SU-DHL-6 (cell line): ENCODE measurements around the gene GPSM1.

Source experiments
- H2AFZ ChIP-seq: fragments of 200-600 bp; sonication (generic); 2 replicates; pipeline ENCODE4 v1.6.1; 2014; ENCODE audit warnings: low read depth, mild to moderate bottlenecking, moderate library complexity, mixed read lengths, antibody characterized with exemption, low read length; ENCODE audit not compliant: severe bottlenecking
- H3F3A ChIP-seq: fragments of 200-600 bp; shearing (Covaris generic); 2 replicates; pipeline ENCODE4 v1.6.0; 2016; ENCODE audit warnings: antibody characterized with exemption, mild to moderate bottlenecking; ENCODE audit not compliant: insufficient read depth
- H3K27ac ChIP-seq: fragments of 200-600 bp; sonication (generic); 2 replicates; pipeline ENCODE4 v1.5.1; 2016; ENCODE audit warnings: low read depth, mild to moderate bottlenecking, low read length, moderate library complexity, mixed read lengths
- H3K27me3 ChIP-seq: fragments of 200-600 bp; sonication (generic), shearing (Covaris generic); 2 replicates; pipeline ENCODE4 v1.6.0; 2014; ENCODE audit warnings: mild to moderate bottlenecking, low read length
- H3K36me3 ChIP-seq: fragments of 200-600 bp; sonication (generic); 2 replicates; pipeline ENCODE4 v1.6.1; 2014; ENCODE audit warnings: mild to moderate bottlenecking, low read length, mixed read lengths
- H3K4me2 ChIP-seq: fragments of 300-600, 200-600 bp; shearing (Covaris generic), sonication (generic); 2 replicates; pipeline ENCODE4 v1.6.0; 2014; ENCODE audit warnings: low read length, low read depth, mild to moderate bottlenecking; ENCODE audit not compliant: poor library complexity, severe bottlenecking
- H3K4me3 ChIP-seq: fragments of 200-600 bp; sonication (generic); 2 replicates; pipeline ENCODE4 v1.5.1; 2014; ENCODE audit warnings: antibody characterized with exemption, low read length, mild to moderate bottlenecking, mixed read lengths; ENCODE audit not compliant: insufficient read depth, poor library complexity, severe bottlenecking
- H3K79me2 ChIP-seq: fragments of 200-600 bp; sonication (generic); 2 replicates; pipeline ENCODE4 v1.6.1; 2014; ENCODE audit warnings: mild to moderate bottlenecking, low read length, moderate library complexity; ENCODE audit not compliant: insufficient read depth
- H3K9ac ChIP-seq: fragments of 200-600 bp; sonication (generic); 2 replicates; pipeline ENCODE4 v1.7.0; 2014; ENCODE audit warnings: mild to moderate bottlenecking, low read length
- H3K9me2 ChIP-seq: fragments of 200-600 bp; sonication (generic); replicated peaks from 2 replicates; pipeline ENCODE4 v1.6.1; 2014; ENCODE audit warnings: low read length; ENCODE audit not compliant: insufficient read depth
- H3K9me3 ChIP-seq: fragments of 200-600 bp; sonication (generic); 2 replicates; pipeline ENCODE4 v1.6.1; 2014; ENCODE audit warnings: low read length, mixed read lengths; ENCODE audit not compliant: insufficient read depth
- H4K20me1 ChIP-seq: fragments of 200-600 bp; sonication (generic); 2 replicates; pipeline ENCODE4 v1.6.1; 2014; ENCODE audit warnings: low read depth, mild to moderate bottlenecking, antibody characterized with exemption, low read length, moderate library complexity, mixed read lengths
- EZH2phosphoT487 ChIP-seq: fragments of 200-600 bp; sonication (generic), shearing (Covaris generic); conservative IDR thresholded peaks from 2 replicates; pipeline ENCODE4 v1.6.1; 2018; ENCODE audit warnings: mild to moderate bottlenecking, antibody characterized with exemption, low read length, moderate library complexity, mixed read lengths
- TF ChIP-seq, protein P1 (sequence below): fragments of 200-600 bp; sonication (generic); IDR thresholded peaks from one replicate; pipeline ENCODE4 v1.5.1; 2017; ENCODE audit warnings: antibody characterized with exemption, mild to moderate bottlenecking, low read length, moderate library complexity; ENCODE audit not compliant: insufficient read depth, poor library complexity, severe bottlenecking

The GPSM1 gene

GRCh38 chr9:136400038-136400834 is 72.9 kb downstream of the GPSM1 start, which contains the start of gene SNAPC4:
TSS of gene SNAPC4 (minus strand) at chr9:136400170. CDS start at chr9:136398428, 1,742 bp downstream.
- TF ChIP-seq EZH2phosphoT487 = no peak
- TF ChIP-seq, protein P1, sequence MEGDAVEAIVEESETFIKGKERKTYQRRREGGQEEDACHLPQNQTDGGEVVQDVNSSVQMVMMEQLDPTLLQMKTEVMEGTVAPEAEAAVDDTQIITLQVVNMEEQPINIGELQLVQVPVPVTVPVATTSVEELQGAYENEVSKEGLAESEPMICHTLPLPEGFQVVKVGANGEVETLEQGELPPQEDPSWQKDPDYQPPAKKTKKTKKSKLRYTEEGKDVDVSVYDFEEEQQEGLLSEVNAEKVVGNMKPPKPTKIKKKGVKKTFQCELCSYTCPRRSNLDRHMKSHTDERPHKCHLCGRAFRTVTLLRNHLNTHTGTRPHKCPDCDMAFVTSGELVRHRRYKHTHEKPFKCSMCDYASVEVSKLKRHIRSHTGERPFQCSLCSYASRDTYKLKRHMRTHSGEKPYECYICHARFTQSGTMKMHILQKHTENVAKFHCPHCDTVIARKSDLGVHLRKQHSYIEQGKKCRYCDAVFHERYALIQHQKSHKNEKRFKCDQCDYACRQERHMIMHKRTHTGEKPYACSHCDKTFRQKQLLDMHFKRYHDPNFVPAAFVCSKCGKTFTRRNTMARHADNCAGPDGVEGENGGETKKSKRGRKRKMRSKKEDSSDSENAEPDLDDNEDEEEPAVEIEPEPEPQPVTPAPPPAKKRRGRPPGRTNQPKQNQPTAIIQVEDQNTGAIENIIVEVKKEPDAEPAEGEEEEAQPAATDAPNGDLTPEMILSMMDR = peak; percentile 77
- Histone ChIP-seq H3K4me3 (peak within 1 kb of the TSS; percentile 94), H2AFZ (peak within 1 kb of the TSS; percentile 32), H3K36me3 (0 out of 2 replicates have a peak, but pooled peaks cover 3% of the 10 kb centered on the region), H3K27ac (peak within 1 kb of the TSS; percentile 38), H3F3A (peaks cover 11% of the 10 kb centered on the region; the same call in 1 of the 2 replicates), H3K79me2 (peaks cover 22% of the 10 kb centered on the region), H3K4me2 (peak within 1 kb of the TSS; percentile 79), H4K20me1 (no peaks in the 10 kb centered on the region; the same call in 1 of the 2 replicates), H3K27me3 (no peaks in the 10 kb centered on the region), H3K9me2 (no peaks in the 10 kb centered on the region), H3K9ac (peak within 1 kb of the TSS; percentile 90), H3K9me3 (no peaks in the 10 kb centered on the region)

DNA sequence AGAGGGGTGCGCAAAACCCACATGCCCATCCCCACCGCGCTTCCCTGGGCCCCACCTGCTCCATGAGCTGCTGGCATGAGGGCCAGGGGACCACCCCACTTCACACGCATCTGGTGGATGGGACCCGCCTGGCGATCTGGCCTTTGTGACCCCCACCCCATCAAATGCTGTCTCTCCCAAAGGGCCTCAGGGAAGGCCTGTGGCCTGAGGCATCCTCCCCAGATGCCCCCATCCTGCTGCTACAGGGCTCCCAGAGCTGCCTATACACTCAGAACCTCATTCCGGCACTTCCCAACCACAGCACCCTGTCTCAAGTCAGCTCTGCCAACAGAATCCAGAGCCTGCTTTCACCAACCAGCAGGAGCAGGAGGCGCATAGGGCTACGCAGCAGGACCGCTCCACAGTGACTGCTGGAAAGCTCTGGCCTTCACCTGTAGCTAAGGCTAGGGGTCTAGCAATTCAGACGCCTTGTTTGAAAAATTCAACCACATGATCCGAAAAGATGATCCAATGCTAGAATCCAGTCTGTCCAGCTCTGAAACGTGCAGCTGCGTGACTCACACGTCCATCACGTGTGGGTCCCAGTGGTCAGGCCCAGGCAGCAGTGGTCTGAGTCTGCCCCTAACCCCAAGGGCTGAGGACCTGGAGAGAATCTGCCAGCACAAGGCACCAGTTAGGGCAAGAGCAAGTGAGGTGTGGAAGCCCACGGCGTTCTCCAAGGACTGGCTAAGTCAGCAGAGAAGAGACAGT is 74.0 kb downstream of the GPSM1 start:
- H3K36me3 ChIP-seq = 0 out of 2 replicates have a peak, but pooled peaks cover 3% of the 10 kb centered on the region
- H3F3A ChIP-seq = peaks cover 11% of the 10 kb centered on the region; the same call in 1 of the 2 replicates
- H3K4me2 ChIP-seq = no peak overlapping the region
- no peaks in the 10 kb centered on the region for H3K27me3 ChIP-seq
- H3K27ac ChIP-seq = no peak overlapping the region
- no peak overlapping the region for H2AFZ ChIP-seq
- H3K9ac ChIP-seq = no peak overlapping the region
- TF ChIP-seq, protein P1 = no peak
- no peak for TF ChIP-seq EZH2phosphoT487
- H3K9me3 ChIP-seq = no peaks in the 10 kb centered on the region
- H4K20me1 ChIP-seq = no peaks in the 10 kb centered on the region; the same call in 1 of the 2 replicates
- H3K79me2 ChIP-seq = peaks cover 22% of the 10 kb centered on the region
- no peaks in the 10 kb centered on the region for H3K9me2 ChIP-seq
- H3K4me3 ChIP-seq = no peak overlapping the region

DNA sequence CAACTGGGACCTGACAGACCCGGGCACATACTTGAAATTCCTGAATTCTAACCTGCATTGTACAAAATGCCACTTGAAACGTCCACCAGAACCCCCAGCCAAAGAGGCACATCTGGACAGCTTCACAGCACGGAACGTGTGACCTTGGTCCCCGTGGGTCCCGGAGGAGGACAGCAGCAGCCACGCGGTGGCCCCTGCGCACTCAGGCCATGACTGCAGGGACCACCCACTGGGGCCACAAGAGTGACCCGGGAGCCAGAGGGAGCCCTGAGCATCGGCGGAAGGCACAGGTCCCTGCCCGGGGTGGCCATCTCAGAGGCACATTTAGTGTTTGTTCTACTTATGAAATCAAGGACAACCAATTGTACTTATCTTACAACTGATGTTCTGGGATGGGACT is 74.7 kb downstream of the GPSM1 start:
- no peaks in the 10 kb centered on the region for H3K9me2 ChIP-seq
- peaks cover 3% of the 10 kb centered on the region; the same call in 1 of the 2 replicates for H3K36me3 ChIP-seq
- no peak for TF ChIP-seq EZH2phosphoT487
- TF ChIP-seq, protein P1 = no peak
- H3K4me2 ChIP-seq = no peak overlapping the region
- no peak overlapping the region for H2AFZ ChIP-seq
- H3K27me3 ChIP-seq = no peaks in the 10 kb centered on the region
- no peak overlapping the region for H3K27ac ChIP-seq
- no peaks in the 10 kb centered on the region for H3K9me3 ChIP-seq
- H3F3A ChIP-seq = peaks cover 11% of the 10 kb centered on the region; the same call in 1 of the 2 replicates
- no peak overlapping the region for H3K4me3 ChIP-seq
- H3K9ac ChIP-seq = no peak overlapping the region
- no peaks in the 10 kb centered on the region; the same call in 1 of the 2 replicates for H4K20me1 ChIP-seq
- peaks cover 22% of the 10 kb centered on the region for H3K79me2 ChIP-seq
